ENCODE measurements around the gene TTC39C.

DNA sequence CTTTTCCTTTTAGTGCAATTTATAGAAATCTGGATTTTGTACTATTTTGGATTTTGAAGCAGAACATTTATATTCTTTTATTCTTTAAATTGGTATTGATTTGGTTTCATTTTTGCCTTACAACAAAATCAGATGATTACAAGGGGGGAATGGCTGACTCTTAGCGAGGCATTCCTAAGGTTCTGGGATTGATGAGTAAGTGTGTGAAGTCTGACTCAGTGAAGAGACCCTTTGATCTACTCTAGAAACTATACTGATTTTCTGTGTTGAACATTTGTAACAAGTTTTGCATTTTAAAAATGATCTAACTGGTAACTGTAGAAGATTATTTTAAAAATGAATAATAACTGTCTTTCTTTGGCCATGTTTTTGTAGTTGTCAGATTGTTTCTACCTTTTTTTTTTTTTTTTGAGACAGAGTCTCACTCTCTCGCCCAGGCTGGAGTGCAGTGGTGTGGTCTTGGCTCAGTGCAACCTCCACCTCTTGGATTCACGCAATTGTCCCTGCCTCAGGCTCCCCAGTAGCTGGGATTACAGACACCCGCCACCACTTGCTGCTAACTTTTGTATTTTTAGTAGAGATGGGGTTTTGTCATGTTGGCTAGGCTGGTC lies 48.7 kb downstream of the TTC39C start:
- TF ChIP-seq, protein P1, sequence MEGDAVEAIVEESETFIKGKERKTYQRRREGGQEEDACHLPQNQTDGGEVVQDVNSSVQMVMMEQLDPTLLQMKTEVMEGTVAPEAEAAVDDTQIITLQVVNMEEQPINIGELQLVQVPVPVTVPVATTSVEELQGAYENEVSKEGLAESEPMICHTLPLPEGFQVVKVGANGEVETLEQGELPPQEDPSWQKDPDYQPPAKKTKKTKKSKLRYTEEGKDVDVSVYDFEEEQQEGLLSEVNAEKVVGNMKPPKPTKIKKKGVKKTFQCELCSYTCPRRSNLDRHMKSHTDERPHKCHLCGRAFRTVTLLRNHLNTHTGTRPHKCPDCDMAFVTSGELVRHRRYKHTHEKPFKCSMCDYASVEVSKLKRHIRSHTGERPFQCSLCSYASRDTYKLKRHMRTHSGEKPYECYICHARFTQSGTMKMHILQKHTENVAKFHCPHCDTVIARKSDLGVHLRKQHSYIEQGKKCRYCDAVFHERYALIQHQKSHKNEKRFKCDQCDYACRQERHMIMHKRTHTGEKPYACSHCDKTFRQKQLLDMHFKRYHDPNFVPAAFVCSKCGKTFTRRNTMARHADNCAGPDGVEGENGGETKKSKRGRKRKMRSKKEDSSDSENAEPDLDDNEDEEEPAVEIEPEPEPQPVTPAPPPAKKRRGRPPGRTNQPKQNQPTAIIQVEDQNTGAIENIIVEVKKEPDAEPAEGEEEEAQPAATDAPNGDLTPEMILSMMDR (IDR thresholded peaks at IDR 0.05; ENCODE audit: borderline replicate concordance, extremely low read depth, low read length, poor library complexity, severe bottlenecking): no peak
- no peak for TF ChIP-seq EZH2 (IDR thresholded peaks at IDR 0.05; ENCODE audit: borderline replicate concordance, low read depth, low read length, severe bottlenecking)

Measured in DND-41 (cell line).